ENCODE data around the gene PAM. TPM values are rescaled to one million over a fixed set of nuclear protein-coding genes. Genes with fewer than 3 reads are reported as not detected.

PAM gene
- total and polyA plus RNA-seq, 2 of the 8 experiments (the other 6 are each of a cell fraction or from before 2014, with no cell fraction given) = 30.4 to 67.8 TPM

DNA sequence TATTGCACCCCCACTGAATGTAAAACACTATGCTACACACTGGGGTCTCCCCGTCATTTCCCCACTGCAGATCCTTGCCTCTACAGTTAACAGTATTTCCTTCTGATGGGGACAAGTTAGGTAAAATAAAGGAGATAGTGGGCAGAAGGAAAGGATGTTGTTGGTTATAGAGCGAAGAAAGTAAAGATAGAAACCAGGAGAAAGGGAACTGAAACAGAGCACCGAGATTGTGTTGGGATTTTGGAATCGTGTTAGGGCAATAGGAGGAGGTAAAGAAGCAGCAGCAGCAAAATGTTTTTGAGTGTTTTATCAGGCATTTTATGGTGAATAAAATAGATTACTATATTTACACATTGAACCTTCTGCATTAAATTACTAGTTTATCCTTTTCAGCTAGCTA lies 60.0 kb downstream of the PAM start (continued):
- TF ChIP-seq, protein P1, sequence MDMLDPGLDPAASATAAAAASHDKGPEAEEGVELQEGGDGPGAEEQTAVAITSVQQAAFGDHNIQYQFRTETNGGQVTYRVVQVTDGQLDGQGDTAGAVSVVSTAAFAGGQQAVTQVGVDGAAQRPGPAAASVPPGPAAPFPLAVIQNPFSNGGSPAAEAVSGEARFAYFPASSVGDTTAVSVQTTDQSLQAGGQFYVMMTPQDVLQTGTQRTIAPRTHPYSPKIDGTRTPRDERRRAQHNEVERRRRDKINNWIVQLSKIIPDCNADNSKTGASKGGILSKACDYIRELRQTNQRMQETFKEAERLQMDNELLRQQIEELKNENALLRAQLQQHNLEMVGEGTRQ (IDR thresholded peaks at IDR 0.05; ENCODE audit: low read length) = no peak
- TF ChIP-seq, protein P2, sequence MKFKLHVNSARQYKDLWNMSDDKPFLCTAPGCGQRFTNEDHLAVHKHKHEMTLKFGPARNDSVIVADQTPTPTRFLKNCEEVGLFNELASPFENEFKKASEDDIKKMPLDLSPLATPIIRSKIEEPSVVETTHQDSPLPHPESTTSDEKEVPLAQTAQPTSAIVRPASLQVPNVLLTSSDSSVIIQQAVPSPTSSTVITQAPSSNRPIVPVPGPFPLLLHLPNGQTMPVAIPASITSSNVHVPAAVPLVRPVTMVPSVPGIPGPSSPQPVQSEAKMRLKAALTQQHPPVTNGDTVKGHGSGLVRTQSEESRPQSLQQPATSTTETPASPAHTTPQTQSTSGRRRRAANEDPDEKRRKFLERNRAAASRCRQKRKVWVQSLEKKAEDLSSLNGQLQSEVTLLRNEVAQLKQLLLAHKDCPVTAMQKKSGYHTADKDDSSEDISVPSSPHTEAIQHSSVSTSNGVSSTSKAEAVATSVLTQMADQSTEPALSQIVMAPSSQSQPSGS (IDR thresholded peaks at IDR 0.05; ENCODE audit: low read length) = no peak
- no peak for TF ChIP-seq KDM4A (IDR thresholded peaks at IDR 0.05; ENCODE audit: low read depth, low read length, severe bottlenecking)

Data from H1 (cell line).